Liver (tissue), 9 donors: ENCODE results near the gene MAP3K19. TPM values are rescaled to one million over a fixed set of nuclear protein-coding genes. Genes with fewer than 3 reads are reported as not detected.
"Not testable (repeated sequence)": the region's sequence is repeated elsewhere in the genome, so short reads cannot be mapped to it uniquely, and the experiment has no call there.

Experiments used
- DNase-seq: peaks from one replicate; pipeline ENCODE4 v3.0.0-alpha.2; 2017; ENCODE audit warnings: low spot score
- H3K27ac ChIP-seq, 2 donors: one replicate each; pipeline ENCODE4 v1.7.0; 2013; ENCODE audit warnings: inconsistent platforms in 2 of 2, low read length in 2 of 2, control low read depth in 1 of 2, low read depth in 1 of 2, mild to moderate bottlenecking in 1 of 2
- H3K27me3 ChIP-seq, 4 donors: one replicate each; pipeline versions ENCODE4 v1.6.1 to v1.7.0; 2013; ENCODE audit warnings: low read length in 3 of 4, inconsistent platforms in 1 of 4, mild to moderate bottlenecking in 1 of 4, moderate library complexity in 1 of 4; ENCODE audit not compliant: control insufficient read depth in 4 of 4, insufficient read depth in 4 of 4
- H3K36me3 ChIP-seq, 4 donors: one replicate each; pipeline versions ENCODE4 v1.6.1 to v1.7.0; 2013; ENCODE audit warnings: low read length in 3 of 4, mild to moderate bottlenecking in 3 of 4, low read depth in 1 of 4, moderate library complexity in 1 of 4; ENCODE audit not compliant: control insufficient read depth in 4 of 4, insufficient read depth in 3 of 4
- H3K4me1 ChIP-seq, 4 donors: one replicate each; pipeline versions ENCODE4 v1.6.1 to v1.7.0; 2013; ENCODE audit warnings: low read length in 3 of 4, mild to moderate bottlenecking in 3 of 4, moderate library complexity in 1 of 4; ENCODE audit not compliant: control insufficient read depth in 4 of 4, insufficient read depth in 4 of 4
- H3K4me3 ChIP-seq, 3 donors: one replicate each; pipeline versions ENCODE4 v1.6.1 to v1.7.0; 2013; ENCODE audit warnings: low read length in 3 of 3, control low read depth in 1 of 3, low read depth in 1 of 3, mild to moderate bottlenecking in 1 of 3
- H3K9ac ChIP-seq, 2 donors: one replicate each; pipeline ENCODE4 v1.7.0; 2013; ENCODE audit warnings: low read length in 2 of 2, mild to moderate bottlenecking in 2 of 2, moderate library complexity in 2 of 2, control low read depth in 1 of 2, low read depth in 1 of 2
- H3K9me3 ChIP-seq, 4 donors: one replicate each; pipeline versions ENCODE4 v1.6.1 to v1.7.0; 2013; ENCODE audit warnings: low read length in 3 of 4; ENCODE audit not compliant: control insufficient read depth in 4 of 4
- CTCF ChIP-seq: fragments of 150-350 bp; IDR thresholded peaks from 2 replicates; pipeline ENCODE4 v1.5.1; 2017; ENCODE audit warnings: improper control_type of control experiment, low read depth, low read length; ENCODE audit not compliant: missing input control
- GABPA ChIP-seq, 2 donors: IDR thresholded peaks in 1 of 2; conservative IDR thresholded peaks in 1 of 2; 2 replicates each; pipeline ENCODE4 v1.6.1; 2016; ENCODE audit warnings: antibody characterized with exemption in 2 of 2, mild to moderate bottlenecking in 1 of 2, moderate library complexity in 1 of 2
- HNF4G ChIP-seq: IDR thresholded peaks from 2 replicates; pipeline ENCODE4 v1.6.1; 2016; ENCODE audit warnings: antibody characterized with exemption
- JUND ChIP-seq, 2 donors: IDR thresholded peaks; 2 replicates each; pipeline ENCODE4 v1.6.1; 2016; ENCODE audit warnings: antibody characterized with exemption in 2 of 2
- REST ChIP-seq: IDR thresholded peaks from 2 replicates; pipeline ENCODE4 v1.6.1; 2016; ENCODE audit warnings: antibody characterized with exemption, mild to moderate bottlenecking
- SP1 ChIP-seq: IDR thresholded peaks from 2 replicates; pipeline ENCODE4 v1.6.1; 2018; ENCODE audit warnings: antibody characterized with exemption, mild to moderate bottlenecking
- TAF1 ChIP-seq: conservative IDR thresholded peaks from 2 replicates; pipeline ENCODE4 v1.6.1; 2016; ENCODE audit warnings: antibody characterized with exemption, mild to moderate bottlenecking
- YY1 ChIP-seq: IDR thresholded peaks from 2 replicates; pipeline ENCODE4 v1.6.1; 2016; ENCODE audit warnings: antibody characterized with exemption, mild to moderate bottlenecking
- WGBS: extraction: QIAGEN DNeasy Blood & Tissue Kit; methylation state at CpG from one replicate; pipeline ENCODE4 v1.1.7; 2013; 5-methylcytosine and 5-hydroxymethylcytosine counted together
- polyA plus RNA-seq, 2 donors: library from polyadenylated mRNA; stranded (reverse) in 1 of 2; unstranded in 1 of 2; fragments of 200-250 nt in 1 of 2; fragments of >200 nt in 1 of 2; fragmentation: Nextera tagmentation in 1 of 2; extraction: Ambion mirVana in 1 of 2; gene quantifications; one replicate each; pipeline versions ENCODE4 v1.2.1 to v1.2.3, GENCODE V29; 2013 to 2015
- total RNA-seq, 2 donors: library from RNA; depleted of rRNA; stranded (reverse); fragments of >200 nt; gene quantifications; one replicate each; pipeline ENCODE4 v1.2.3, GENCODE V29; 2014
- TF ChIP-seq, protein P1 (sequence below): IDR thresholded peaks from 2 replicates; pipeline ENCODE4 v1.6.1; 2016; ENCODE audit warnings: antibody characterized with exemption
- TF ChIP-seq, protein P2 (sequence below): IDR thresholded peaks from 2 replicates; pipeline ENCODE4 v1.6.1; 2016; ENCODE audit warnings: antibody characterized with exemption
- donor health status: healthy.
- donor health status: healthy.
- donor health status: healthy.
- donor health status: healthy.
- donor health status: healthy.

Gene MAP3K19
- total and polyA plus RNA-seq, 4 donors, result not detected

DNA sequence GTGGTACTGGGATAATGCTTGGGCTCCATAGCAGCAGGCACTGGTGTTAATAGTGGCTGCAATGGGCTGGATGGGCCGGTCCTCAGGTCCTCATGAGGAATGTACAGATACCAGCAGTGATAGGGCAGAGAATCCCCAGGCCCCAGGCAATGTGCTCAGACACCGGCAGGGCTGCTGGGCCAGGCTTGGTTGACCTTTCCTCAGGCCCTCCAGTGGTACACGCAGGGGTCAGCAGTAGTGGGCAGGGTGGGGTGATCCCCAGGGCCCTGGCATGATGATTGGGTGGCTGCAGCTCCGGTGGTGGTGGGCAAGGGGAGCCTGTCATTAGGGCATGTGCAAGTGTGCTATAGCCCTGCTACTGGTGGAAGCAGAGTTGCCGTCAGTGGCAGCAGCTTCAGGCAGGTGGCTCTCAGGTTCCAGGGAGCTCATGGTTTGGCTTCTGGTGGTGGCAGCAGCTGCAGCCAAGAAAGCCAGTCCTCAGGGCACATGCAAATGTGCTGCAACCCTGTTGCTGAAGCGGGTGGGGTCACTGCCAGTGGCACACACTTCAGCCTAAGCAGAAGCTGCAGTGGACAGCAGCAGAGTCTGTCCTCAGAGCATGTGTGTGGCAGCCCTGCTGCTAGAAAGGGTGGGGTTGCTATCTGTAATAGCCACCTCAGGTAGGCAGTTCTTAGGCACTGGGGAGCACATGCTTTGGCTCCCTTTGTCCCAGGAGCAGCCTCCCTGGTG, 71.8 kb downstream of the MAP3K19 start:
- H3K36me3 ChIP-seq, result no peaks in the 10 kb centered on the region
- TF ChIP-seq HNF4G (no peak), SP1 (no peak)
- H3K27ac ChIP-seq, result no peak overlapping the region
- no peak overlapping the region for H3K4me3 ChIP-seq
- no peak for DNase-seq
- no peaks in the 10 kb centered on the region for H3K4me1 ChIP-seq
- H3K9ac ChIP-seq, result no peak overlapping the region
- 92% methylated on average over 6 of the region's 6 CpGs for WGBS
- no peaks in the 10 kb centered on the region for H3K27me3 ChIP-seq
- peaks cover 0 to 4% (median 0%) of the 10 kb centered on the region in 4 donors for H3K9me3 ChIP-seq

GRCh38 chr2:134973241-134974138, 73.8 kb downstream of the MAP3K19 start:
- H3K9ac ChIP-seq, result no peak overlapping the region
- no peak for DNase-seq
- H3K4me1 ChIP-seq, result no peaks in the 10 kb centered on the region
- no peak overlapping the region for H3K27ac ChIP-seq
- WGBS, result 86% methylated on average over 2 of the region's 2 CpGs
- peaks cover 0 to 4% (median 0%) of the 10 kb centered on the region in 4 donors for H3K9me3 ChIP-seq
- H3K36me3 ChIP-seq, result no peaks in the 10 kb centered on the region
- H3K4me3 ChIP-seq, result no peak overlapping the region
- H3K27me3 ChIP-seq, result no peaks in the 10 kb centered on the region
- no peak for TF ChIP-seq REST
- no peak for TF ChIP-seq TAF1
- no peak for TF ChIP-seq GABPA (IDR thresholded peaks at IDR 0.05 in 1 of 2, conservative IDR thresholded peaks at IDR 0.05 in 1 of 2)
- no peak for TF ChIP-seq YY1
- TF ChIP-seq, protein P1, sequence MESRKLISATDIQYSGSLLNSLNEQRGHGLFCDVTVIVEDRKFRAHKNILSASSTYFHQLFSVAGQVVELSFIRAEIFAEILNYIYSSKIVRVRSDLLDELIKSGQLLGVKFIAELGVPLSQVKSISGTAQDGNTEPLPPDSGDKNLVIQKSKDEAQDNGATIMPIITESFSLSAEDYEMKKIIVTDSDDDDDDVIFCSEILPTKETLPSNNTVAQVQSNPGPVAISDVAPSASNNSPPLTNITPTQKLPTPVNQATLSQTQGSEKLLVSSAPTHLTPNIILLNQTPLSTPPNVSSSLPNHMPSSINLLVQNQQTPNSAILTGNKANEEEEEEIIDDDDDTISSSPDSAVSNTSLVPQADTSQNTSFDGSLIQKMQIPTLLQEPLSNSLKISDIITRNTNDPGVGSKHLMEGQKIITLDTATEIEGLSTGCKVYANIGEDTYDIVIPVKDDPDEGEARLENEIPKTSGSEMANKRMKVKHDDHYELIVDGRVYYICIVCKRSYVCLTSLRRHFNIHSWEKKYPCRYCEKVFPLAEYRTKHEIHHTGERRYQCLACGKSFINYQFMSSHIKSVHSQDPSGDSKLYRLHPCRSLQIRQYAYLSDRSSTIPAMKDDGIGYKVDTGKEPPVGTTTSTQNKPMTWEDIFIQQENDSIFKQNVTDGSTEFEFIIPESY, result no peak
- TF ChIP-seq, protein P2, sequence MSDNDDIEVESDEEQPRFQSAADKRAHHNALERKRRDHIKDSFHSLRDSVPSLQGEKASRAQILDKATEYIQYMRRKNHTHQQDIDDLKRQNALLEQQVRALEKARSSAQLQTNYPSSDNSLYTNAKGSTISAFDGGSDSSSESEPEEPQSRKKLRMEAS, result no peak
- TF ChIP-seq CTCF, result no peak
- no peak for TF ChIP-seq JUND (IDR thresholded peaks at IDR 0.05)

DNA sequence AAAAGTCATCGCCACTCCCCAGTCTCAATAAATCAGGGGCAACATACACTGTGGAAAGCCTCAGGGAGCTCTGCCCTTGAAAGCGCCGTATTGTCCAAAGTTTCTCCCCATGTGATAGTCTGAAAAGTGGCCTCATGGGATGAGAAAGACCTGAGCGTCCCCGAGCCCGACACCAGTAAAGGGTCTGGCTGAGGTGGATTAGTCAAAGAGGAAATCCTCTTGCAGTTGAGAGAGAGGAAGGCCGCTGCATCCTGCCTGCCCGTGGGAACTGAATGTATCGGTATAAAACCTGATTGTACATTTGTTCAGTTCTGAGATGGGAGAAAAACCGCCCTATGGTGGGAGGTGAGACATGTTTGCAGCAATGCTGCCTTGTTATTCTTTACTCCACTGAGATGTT, 80.1 kb downstream of the MAP3K19 start:
- not testable (repeated sequence) for H3K4me1 ChIP-seq, H3K36me3 ChIP-seq, DNase-seq, H3K4me3 ChIP-seq, H3K27me3 ChIP-seq, H3K9ac ChIP-seq, H3K9me3 ChIP-seq, H3K27ac ChIP-seq
- WGBS, result 78% methylated on average over 10 of the region's 10 CpGs
